Measurements from ENCODE around the gene TEN1. TPM values are rescaled to one million over a fixed set of nuclear protein-coding genes. Genes with fewer than 3 reads are reported as not detected.
A peak's percentile ranks its signal among the peaks of the same experiment; 100 is the strongest.

Gene TEN1
- total RNA-seq, 1 experiment from 2014 or later: 19.3 TPM

DNA sequence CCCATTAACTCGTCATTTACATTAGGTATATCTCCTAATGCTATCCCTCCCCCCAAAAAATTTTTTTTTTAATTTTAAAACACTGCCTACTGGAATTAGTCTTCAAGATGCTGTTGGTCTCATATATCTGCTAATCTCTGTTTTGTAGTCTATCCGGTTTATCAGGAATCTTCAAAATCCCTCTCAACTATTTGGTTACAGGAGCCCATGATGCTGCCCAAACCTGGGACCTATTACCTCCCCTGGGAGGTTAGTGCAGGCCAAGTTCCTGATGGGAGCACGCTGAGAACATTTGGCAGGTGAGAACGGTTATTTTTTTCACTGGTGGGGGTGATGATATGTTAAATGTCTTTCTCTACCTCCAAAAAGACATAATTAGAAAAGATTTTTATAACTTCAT is 6.9 kb downstream of the TEN1 start:
- no CpG with 5 or more reads among the region's 4 CpGs for WGBS (ENCODE audit: extremely low coverage, insufficient read length, low lambda C conversion rate)
- no peak overlapping the region for H3K4me3 Mint-ChIP-seq
- H3T11ph ChIP-seq (ENCODE audit: low read length): no peak overlapping the region
- no peaks in the 10 kb centered on the region for H3K9me3 Mint-ChIP-seq
- H4K91ac ChIP-seq (ENCODE audit: insufficient read length, low read depth, low read length): no peak overlapping the region
- H3K9me3 ChIP-seq (ENCODE audit: control insufficient read depth, low read depth, low read length): no peaks in the 10 kb centered on the region
- H3K27ac ChIP-seq (ENCODE audit: insufficient read length, low read depth, low read length): no peak overlapping the region
- H3K4me2 ChIP-seq (ENCODE audit: insufficient read depth, insufficient read length, low read length): no peak overlapping the region
- H4K8ac ChIP-seq (replicated peaks; ENCODE audit: insufficient read length, low read depth, low read length): no peak overlapping the region
- no peak overlapping the region for H3K56ac ChIP-seq (ENCODE audit: insufficient read length, low read depth, low read length)
- no peak overlapping the region for H4K5ac ChIP-seq (ENCODE audit: insufficient read length, low read depth, low read length)
- no peak overlapping the region for H3K9ac ChIP-seq (ENCODE audit: extremely low read depth, insufficient read length, low read length)
- no peak for DNase-seq
- no peak overlapping the region for H2BK120ac ChIP-seq (ENCODE audit: low read depth, low read length, poor library complexity, severe bottlenecking)
- H2BK20ac ChIP-seq (ENCODE audit: low read depth, low read length, poor library complexity, severe bottlenecking): no peak overlapping the region
- H3K27ac Mint-ChIP-seq: 0 out of 7 replicates have a peak overlapping the region, but pooled peaks of 1 of the 3 experiments have one; percentile 29
- H3K79me2 ChIP-seq (ENCODE audit: insufficient read depth, low read length): peaks cover 2% of the 10 kb centered on the region; the same call in 1 of the 2 replicates
- H2AK5ac ChIP-seq (ENCODE audit: insufficient read length, low read length): no peak overlapping the region
- peaks cover 8% of the 10 kb centered on the region; the same call in 1 of the 2 replicates for H3K4me1 ChIP-seq (ENCODE audit: insufficient read depth, low read length)
- H3K79me1 ChIP-seq (ENCODE audit: insufficient read depth, low read depth, low read length, poor library complexity, severe bottlenecking): no peaks in the 10 kb centered on the region
- no peak overlapping the region for H2BK5ac ChIP-seq (ENCODE audit: insufficient read length, low read length)
- peaks cover 32 to 42% of the 10 kb centered on the region in 2 experiments for H3K4me1 Mint-ChIP-seq
- H4K20me1 ChIP-seq (ENCODE audit: control insufficient read depth, insufficient read depth, insufficient read length): no peaks in the 10 kb centered on the region
- no peaks in the 10 kb centered on the region for H3K23me2 ChIP-seq (ENCODE audit: insufficient read length, low read depth, low read length, poor library complexity, severe bottlenecking)
- H2AFZ ChIP-seq (ENCODE audit: low read length): no peak overlapping the region
- no peak overlapping the region for H3K14ac ChIP-seq (ENCODE audit: insufficient read depth, low read length)
- no peak for TF ChIP-seq CTCF (conservative IDR thresholded peaks at IDR 0.05)
- H3K18ac ChIP-seq (ENCODE audit: insufficient read length, low read depth, low read length): no peak overlapping the region
- H3K23ac ChIP-seq (ENCODE audit: insufficient read length, low read depth, low read length): no peak overlapping the region
- no peak overlapping the region for H2BK12ac ChIP-seq (ENCODE audit: insufficient read length, low read depth, low read length)
- H2BK15ac ChIP-seq (ENCODE audit: low read depth, low read length): no peak overlapping the region
- H3K27me3 Mint-ChIP-seq (ENCODE audit: low read depth): no peaks in the 10 kb centered on the region
- H3K27me3 ChIP-seq (ENCODE audit: insufficient read depth, low read length): no peaks in the 10 kb centered on the region
- H3K4ac ChIP-seq (ENCODE audit: low read depth, low read length): no peak overlapping the region
- peaks cover 0 to 17% (median 11%) of the 10 kb centered on the region in 3 experiments; a peak in 4 of 7 replicates for H3K36me3 Mint-ChIP-seq (ENCODE audit: insufficient read depth in 1 of 3, low read depth in 3 of 3)

All from H9 (cell line).